GM18867 (cell line): Measurements from ENCODE around the gene C22orf31.

Experiments used
- ATAC-seq: cut with Tn5 transposase; IDR thresholded peaks from one replicate; pipeline ENCODE4 v1.9.1; 2021; ENCODE audit warnings: mild to moderate bottlenecking, moderate library complexity; ENCODE audit not compliant: unreplicated experiment

Gene C22orf31

DNA sequence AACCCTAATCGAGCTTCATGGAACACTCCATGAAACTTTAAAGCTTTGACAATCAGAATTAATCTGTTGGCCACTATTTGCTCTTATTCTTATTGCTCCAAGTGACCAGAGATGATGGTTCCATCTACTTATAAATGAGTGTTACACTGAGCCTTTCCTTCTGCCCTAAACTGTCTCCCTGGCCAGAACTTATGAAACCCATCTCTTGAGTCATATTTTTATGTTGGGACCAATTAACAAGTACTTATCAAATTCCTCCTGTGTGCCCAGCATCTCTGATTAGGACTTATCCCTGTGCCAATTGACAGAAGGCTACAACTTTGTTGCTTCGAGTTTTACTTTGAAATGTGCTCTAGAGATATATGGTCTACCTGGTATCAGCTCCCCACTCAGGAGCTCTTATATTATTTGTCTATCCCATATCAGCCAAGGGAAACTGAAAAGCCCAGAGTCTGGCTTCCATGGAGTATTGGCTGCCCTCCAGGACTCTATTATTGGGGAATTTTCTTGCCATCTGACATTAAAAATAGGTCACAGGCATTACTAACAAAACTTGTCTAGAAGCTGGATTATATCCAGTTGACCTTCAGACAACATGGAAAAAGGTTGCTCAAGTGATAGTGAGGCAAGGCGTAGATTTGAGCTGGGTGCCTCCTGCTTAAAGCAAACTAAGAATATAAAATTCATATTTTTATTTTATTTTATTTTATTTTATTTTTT lies 20.0 kb upstream of the C22orf31 start:
- ATAC-seq: no peak

DNA sequence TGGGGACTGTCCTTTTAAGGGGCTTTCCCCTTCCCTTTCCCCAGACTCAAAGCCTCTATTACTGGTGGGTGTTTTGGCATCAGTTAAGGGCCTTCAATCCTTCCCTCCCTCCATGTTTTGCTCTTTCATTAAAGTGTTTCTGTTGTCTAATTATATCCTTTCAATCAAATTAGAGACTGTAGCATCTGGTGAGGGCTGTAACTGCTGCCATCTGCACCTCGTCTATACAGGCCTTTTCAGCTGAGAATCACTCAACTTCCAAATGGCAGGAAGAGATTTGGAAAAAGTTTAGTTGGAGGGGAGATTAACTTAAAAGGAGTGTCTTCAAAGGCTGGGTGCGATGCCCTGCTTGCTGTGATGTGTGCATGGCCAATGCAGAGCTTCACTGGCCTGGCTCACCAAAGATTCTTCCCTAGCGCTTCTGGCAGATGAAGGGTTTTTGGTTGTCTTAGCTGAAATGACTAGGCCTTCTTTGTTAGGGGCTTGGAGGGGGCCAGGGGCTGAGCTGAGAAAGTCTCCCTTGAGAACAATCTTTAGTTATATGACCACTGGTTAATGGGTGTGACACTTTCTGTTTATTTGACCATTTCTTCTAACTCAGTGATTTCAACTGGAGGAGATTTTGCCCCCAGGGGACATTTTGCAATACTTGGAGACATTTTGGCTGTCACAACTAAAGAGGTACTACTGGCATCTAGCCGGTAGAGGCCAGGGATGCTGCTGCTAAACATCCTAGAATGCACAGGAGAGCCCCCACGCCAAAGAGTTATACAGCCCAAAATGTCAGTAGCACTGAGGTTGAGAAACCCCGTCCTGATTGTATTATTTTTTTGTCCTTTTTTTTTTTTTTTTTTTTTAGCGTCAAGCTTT lies 18.7 kb upstream of the C22orf31 start:
- ATAC-seq: no peak

DNA sequence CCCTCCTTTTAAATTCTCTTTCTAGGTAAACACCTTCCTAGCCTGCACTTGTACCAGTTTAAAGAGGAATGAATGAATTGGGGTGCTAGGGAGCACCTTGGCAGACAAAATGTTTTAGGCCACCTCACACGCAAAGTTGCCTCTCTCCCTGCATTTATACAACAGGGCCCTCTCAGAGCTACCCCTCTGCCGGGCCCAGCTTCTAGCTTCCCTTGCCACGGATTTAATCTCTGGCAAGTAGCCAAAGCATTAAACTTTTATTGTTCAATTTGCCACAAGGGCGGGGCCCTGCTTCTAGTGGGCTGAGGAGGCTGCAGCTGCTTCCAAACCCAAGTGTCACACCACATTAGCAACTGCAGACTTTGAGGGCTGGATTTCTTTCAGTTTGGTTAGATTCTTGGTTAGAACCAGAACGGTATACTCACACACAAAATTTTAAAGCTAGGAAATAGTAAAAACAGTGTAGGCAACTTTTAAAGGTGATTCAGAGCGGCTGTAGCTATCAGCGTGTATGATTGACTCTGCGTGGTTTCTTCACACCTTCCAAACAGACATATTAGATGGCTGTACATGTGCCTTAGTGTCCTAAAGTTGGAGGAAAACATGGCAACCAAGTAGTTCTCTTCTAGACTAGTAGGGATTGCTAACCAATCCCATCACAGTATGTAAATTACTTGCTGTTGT lies 17.7 kb upstream of the C22orf31 start:
- ATAC-seq: no peak

DNA sequence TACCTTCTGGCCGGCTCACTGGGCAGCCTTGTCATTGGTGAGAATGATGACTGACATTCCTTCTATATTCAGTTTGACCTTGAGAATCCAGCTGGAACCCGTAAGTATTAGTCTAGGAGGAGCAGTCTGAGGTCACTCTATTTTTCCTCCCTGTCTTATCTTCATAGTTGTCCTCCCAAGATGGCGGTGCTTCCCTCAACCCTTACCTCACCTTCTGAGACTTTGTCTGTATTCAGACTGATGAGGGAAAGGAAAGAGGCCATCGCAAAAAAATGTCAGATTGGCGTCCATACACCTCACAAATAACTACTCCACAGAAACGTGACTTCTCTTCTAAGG lies 17.2 kb upstream of the C22orf31 start:
- ATAC-seq: no peak

DNA sequence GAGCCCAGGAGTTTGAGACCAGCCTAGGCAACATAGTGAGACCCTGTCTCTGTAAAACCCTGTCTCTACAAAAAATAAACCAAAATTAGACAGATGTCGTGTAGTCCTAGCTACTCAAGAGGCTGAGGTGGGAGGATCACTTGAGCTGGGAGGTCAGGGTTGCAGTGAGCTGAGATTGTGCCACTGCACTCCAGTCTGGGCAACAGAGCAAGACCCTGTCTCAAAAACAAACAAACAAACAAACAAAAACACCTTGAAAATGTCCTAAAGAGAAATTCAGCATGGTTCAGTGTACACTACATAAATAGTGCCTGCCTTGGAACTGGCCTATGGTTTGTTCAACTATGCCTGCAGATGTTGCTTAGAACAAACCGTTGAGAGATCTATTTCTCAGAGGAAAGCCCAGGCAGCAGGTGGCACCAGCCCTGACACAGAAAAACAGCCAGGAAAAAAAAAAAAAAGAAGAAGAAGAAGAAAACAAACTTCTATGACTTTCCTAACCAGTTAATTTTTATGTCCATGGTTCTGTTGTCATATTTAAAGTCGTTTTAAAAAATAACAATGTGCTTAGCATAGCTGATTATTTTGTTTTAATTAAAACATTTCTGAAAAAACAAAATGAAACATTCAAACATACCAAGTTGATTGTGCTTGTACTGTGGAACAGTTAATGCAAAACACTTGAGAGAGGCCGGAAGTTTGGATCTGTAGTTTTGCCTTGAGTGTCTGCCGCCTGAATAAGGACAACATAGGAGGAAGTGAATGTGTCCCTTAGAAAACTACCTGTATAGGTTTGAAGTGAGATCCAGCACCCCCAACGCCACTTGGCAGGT lies 16.6 kb upstream of the C22orf31 start:
- ATAC-seq: no peak

DNA sequence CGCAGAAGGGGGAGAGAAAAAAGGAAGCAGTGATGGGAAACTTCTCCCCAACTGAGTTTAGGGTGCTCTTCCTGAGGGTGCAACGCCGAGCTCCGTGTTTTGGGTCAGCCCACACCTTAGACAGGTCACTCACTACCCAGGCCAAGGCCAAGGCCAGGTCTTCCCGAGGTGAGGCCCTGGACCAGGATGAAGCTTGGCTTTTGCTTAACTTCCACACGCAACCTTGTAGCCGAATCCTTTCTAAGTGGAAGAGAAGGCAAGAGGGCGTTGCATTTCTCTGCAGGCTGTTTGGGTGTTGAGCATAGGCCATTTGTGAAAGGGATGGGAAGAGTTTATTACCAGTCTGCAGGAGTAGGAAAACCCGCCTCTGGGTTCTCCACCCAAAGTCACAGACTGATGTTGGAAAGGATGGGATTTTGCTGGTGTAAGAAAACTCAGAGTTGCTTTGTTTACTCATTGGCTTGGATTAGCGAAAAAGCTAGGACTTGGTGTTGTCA lies 12.7 kb upstream of the C22orf31 start:
- ATAC-seq: no peak

DNA sequence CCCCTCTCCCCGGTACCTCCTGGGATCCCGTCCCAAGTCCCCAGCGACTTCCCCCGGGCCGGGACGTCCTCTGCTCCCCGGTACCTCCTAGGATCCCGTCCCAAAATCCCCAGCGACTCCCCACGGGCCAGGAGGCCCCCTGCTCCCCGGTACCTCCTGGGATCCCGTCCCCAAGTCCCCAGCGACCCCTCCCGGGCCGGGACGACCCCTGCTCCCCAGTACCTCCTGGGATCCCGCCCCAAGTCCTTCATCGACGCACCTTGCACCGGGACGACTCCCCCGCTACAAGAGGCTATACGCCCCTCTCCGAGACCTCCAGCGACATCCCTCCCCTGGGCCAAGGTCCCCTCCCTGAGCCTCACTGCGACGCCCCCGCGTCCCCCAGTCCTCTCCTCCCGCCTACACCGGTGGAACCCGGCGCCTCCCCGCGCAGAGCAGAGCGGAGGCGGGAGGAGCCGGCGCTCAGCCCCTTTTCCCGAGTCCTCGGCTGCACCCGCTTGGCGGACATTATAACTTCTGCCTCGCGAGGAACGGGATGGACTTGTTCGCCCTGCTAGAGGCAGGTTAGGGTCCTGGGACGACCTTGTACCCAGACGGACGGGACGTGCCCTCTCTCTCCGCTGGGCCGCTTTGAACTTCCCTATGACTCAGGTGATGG lies 12.1 kb upstream of the C22orf31 start:
- ATAC-seq: no peak

DNA sequence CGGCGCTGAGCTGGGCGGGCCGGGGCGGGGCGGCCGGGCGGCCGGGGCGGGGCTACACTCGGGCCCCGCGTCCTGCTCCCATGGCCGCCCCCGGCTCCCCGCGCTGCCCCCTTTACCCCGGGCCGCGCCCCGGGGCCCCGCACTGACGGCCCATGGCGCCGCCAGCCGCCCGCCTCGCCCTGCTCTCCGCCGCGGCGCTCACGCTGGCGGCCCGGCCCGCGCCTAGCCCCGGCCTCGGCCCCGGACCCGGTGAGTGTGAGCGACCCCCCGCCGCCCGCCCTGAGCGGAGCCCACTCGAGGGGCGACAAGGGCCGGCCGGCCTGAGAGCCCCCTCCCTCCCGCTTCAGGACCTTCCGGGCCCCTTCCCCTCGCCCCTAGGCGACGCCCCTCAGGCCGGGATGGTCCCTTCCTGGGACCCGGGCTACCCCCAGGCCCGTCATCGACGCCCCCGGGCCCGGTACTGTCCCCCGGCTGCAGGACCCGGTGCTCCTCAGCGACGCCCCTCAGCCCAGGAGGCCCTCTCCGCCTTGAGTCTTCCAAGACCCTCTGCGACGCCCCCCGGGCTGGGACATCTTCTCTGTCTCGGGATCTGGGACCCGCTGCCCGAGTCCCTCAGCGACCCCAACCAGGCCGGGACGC lies 11.5 kb upstream of the C22orf31 start, which contains the start of gene KREMEN1:
TSS of gene KREMEN1 (plus strand) at position 57 of the 639 bp plus-strand sequence. CDS start at position 153, 96 bp downstream.
- ATAC-seq: peak; percentile 4

DNA sequence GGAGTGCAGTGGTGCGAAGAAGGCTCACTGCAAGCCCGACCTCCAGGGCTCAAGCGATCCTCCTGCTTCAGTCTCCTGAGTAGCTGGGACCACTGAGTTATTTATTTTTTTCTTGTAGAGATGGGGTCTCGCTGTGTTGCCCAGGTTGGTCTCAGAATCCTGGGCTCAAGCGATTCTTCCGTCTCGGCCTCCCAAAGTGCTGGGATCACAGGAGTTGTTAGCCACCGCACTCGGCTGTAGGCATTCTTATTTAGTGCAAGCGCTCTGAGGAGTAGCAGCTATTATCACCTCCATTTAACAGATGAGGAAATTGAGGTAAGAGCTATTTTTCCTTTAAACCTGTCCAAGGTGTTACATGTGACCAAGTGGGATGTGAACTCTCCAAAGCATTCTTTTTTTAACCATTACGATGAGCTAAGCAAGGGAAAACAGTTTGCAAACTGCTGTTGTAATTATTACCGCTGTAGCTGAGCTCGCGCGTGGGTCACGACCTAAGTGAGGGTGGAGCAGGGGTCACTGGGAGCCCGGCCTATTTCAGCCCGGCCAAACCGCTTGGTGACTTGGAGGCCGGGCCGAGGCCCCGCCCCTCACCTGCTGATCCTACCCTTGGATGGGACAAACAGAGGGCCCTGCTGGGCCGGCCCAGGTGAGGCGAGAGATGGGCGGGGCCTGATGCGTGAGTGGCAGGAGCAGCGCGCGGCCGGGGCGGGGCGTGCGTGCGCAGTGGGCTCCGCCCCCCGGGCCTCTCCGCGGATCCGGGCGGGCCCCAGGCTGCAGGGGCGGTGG lies 10.8 kb upstream of the C22orf31 start:
- ATAC-seq: peak; percentile 87

DNA sequence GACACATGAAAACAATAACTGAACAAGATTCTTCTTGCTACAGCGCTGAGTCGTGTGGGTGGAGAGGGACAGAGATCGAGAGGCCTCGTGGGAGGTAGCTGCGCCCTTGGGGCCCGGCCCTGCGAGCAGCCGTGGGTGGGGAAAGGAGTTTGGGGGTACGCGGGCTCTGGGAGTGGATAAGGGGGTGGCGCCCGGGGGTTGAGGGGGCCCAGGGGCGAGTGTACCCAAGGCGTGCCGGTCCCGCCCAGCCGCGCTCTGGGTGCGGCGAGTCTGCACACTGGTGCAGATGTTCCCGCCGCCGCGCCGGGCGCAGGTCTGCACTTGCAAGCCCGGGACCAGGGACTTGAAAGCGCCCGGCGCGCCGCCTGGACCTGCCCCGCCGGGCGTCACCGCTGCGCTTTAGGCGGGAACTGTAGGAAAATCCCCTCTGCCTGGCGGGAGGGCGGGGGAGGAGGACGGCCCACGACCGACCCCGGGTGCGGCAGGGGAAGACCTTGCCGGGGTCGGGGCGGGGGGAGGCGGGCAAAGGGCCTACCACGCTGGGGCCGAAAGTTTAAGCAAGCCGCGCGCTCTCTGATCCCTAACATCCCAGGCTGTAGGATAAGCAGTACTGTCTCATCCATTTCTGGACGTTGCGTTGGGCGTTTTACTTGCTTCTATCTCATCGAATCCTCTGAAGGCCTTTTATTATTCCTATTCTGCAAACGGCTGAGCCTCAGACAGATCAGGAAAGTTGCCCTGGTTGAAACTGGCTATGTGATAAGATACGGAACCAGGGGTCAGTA lies 9.8 kb upstream of the C22orf31 start:
- no peak for ATAC-seq

DNA sequence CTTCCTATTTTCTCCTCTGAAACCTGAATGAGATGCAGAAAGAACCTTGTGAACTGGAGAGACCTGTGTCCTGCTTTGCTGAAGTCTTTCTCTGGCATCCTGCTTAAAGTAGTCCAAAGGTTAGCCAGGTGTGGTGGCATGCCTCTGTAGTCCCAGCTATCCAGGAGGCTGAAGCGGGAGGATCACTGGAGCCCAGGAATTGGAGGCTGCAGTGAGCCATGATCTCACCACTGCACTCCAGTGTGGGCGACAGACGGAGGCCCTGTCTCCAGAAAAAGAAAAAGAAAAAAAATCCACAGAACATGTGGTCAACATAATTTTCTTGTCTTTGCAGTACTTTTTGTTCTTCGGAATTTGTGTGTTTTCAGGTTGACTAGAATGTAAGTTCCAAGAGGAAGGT lies 8.9 kb upstream of the C22orf31 start:
- no peak for ATAC-seq

DNA sequence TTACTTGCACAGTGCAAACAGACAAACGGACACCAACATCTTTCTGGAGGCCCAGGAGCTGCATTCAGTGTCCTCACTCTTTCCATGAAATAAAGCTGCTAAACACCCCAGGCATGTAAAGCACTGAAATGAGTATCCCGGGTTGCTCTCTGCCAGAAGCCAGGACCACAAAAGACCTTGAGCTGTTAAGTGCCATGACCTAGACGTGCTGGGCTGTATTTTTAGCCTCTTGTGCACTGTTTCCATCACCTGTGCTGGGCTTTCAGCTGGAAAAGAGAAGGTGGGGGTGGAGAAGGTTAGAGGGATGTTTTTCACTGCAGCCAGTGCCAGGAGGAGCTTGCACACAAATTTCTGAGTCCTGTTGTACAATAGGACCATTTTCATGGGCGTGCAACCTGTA lies 7.8 kb upstream of the C22orf31 start:
- ATAC-seq: no peak

DNA sequence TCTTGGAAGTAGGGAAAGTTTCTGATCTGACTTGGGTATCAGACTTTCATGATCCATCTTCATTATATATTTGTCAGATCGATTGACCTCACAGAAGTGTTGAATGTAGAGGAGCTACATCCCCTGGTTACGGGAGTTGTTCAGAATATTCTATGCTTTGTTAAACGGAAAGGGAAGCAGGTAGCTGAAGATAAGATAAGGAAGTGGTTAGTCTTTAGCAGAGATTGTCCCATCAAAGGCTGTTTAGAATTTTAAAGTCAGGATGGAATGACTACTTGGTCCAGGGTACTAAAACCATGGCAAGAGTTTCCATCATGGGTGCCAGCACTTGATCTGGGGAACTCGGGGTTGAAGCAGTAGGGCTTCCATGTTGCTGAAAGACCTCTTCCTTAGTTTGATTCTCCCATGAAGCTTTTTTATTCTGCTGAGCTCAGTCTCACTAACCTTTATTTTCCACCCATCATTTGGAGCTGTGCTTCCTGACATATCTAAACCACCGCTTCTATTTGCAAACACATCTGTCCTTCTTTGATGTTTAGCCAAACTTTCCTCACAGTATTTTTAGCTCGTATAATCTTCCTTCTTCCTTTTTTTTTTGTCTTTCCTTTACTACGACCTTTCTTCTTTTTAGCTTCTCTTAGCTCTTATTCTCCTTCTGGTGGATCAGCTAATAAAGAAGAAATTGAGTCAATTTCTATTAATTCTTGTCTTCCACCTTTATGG lies 4.0 kb upstream of the C22orf31 start:
- ATAC-seq: no peak

DNA sequence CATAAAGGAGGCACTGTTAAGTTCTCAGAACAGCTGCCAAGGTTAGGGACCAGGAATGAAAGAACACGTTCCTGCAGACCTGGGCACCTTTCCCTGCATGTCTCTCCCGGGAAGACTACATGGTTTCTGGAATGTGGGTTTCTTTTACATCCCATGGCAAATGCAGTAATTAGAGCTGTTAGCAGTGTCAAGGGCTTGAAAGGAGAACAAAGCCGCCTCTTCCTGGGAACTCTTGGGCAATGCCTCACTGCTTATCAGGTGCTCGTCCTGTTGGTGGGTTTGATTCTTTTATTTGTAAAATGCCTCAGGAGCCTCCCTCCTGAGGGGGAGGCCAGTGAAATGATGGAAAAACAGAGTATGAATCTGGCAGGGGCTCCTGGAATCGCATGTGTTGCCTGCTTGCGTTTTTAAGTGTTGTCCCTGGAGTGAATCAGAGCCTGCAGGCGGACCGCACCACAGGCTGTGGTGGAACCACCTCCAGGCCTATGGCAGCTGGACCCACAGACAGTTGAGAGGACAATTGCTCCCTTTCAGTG lies 723 bp upstream of the C22orf31 start:
- no peak for ATAC-seq

DNA sequence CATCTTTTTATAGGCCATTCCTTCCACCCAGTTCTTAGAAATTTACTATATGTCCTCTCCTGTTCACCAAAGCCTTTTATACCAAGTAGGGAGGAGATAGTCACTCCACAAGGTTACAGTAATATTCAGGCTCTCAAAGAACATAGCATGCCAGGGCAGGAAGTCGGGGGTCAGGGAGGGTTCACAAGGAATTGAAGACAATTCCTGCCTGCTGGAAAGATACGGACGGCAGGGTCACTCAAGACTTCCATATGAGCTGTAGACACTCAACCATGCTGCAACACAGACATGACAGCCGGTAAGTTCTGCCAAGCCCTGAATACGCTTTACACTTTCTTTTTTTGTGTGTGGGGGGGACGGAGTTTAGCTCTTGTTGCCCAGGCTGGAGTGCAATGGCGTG lies 700 bp downstream of the C22orf31 start:
- no peak for ATAC-seq

DNA sequence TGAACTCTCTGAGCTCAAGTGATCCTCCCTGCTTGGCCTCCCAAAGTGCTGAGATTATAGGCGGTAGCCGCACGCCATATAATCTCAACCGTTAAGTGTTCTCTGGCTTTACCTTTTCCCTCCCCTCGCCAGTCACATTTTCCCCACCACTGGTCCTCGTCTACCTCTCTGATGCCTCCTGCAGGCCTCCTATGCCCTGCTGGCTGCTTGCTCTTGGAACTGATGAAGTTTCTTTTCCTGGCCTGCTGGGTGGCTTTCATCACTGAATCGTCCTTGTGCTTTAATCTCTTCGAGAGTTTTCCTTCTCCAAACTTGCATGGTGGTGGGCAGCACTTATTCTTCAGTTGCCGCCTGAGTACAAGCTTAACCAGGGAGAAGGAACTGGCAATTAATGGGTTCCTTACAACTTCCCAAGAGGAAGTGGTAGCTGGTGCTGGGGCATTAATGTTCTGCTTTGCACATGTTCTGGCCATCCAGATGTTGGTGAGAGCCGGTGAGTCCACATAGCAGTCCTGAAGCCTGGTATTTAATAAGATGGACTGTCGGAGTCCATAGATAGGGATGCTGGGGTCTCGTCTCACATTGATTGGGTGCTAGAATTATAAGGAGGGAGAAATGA lies 1.3 kb downstream of the C22orf31 start:
- no peak for ATAC-seq

DNA sequence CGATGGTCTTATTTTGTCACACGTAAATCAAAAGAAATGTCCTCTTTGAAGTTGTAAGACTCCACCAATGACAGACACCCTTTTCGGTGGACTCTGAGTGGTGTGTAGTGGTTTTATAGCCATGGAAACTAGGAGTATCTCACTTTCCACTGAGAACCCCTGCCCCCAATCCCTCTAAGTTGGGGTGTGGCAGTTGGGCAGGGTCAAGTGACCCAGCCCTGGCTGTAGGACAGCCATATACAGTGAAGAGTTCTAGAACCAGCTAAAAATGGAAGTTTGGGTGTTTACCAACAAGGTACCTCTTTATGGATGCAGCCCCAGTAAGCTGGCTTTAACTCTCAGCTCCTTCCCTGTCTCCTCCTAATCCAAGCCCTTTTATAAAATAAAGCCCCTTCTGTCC lies 5.2 kb downstream of the C22orf31 start:
- no peak for ATAC-seq
